Endothelial cell of hepatic sinusoid (primary cell): ENCODE results near the gene MYO15A.

ENCODE experiments used
- in situ Hi-C: cut with HindIII; loops from 2 replicates; pipeline ENCODE4 v1.10.0; 2017; ENCODE audit warnings: low sequenced_read_pairs

Gene MYO15A

GRCh38 chr17:18203308-18203707, 94.8 kb downstream of the MYO15A start:
- in situ Hi-C loops, result no loop called here

GRCh38 chr17:18205861-18206260, 97.3 kb downstream of the MYO15A start:
- in situ Hi-C loops, result no loop called here

- in situ Hi-C loops, result no loop called here
Observed at GRCh38 chr17:18206962-18207361, 98.4 kb downstream of the MYO15A start.

- in situ Hi-C loops, result no loop called here
Observed at GRCh38 chr17:18208092-18208491, 99.5 kb downstream of the MYO15A start.

DNA sequence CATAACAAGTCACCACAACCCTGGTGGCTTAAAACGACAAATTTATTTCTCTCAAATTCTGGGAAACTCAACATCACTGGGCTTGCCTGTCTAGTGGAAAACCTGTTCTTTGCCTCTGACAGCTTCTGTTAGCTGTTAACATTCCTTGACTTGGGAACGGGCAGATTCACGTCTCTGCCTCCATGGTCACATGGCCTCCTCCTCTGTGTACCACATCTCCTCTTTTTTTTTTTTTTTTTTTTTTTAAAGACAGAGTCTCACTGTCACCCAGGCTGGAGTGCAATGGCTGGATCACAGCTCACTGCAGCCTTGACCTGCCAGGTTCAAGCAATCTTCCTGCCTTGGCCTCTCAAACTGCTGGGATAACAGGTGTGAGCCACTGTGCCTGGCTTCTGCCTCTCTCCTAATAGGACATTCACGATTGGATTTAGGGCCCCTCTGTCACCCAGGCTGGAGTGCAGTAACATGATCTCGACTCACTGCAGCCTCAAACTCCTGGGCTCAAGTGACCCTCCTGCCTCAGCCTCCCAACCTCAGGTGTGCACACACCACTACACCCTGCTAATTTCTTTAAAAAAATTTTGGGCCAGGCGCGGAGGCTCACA, 105.2 kb downstream of the MYO15A start:
- in situ Hi-C loops, result no loop called here

- in situ Hi-C loops, result loop anchor here (5.0 kb wide), 1 partner anchor 55 kb away; no protein-coding TSS in a partner anchor
Observed at GRCh38 chr17:18216906-18217305, 108.3 kb downstream of the MYO15A start.

DNA sequence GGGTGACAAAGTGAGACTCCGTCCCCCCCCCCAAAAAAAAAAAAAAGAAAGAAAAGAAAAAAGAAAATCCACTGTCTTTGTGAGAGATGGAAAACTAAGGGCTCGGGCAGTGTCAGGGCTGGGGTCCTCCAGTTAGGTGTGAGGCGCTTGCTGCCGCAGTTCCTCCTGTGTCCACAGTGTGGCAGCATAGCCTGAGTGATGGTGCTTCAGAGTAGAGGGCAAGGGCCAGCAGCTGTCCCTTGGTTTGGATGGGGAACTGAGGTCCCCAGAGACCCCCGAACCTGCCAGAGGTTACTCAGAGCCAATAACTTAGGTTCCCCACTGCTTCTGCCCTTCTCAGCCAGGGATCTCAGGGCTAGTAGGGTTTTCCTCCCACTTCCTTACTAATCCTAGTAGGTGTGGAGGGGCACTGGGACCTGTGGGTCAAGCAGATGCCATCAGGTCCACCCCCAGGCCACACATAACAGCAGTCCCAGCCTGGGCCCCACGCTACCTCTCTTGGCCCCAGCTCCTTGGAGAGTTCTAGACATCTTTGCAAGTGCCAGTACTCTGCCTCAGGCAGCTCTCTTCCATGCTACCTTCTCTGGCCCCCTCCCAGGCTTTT, 109.0 kb downstream of the MYO15A start:
- in situ Hi-C loops, result loop anchor here (5.0 kb wide), 1 partner anchor 55 kb away; no protein-coding TSS in a partner anchor

DNA sequence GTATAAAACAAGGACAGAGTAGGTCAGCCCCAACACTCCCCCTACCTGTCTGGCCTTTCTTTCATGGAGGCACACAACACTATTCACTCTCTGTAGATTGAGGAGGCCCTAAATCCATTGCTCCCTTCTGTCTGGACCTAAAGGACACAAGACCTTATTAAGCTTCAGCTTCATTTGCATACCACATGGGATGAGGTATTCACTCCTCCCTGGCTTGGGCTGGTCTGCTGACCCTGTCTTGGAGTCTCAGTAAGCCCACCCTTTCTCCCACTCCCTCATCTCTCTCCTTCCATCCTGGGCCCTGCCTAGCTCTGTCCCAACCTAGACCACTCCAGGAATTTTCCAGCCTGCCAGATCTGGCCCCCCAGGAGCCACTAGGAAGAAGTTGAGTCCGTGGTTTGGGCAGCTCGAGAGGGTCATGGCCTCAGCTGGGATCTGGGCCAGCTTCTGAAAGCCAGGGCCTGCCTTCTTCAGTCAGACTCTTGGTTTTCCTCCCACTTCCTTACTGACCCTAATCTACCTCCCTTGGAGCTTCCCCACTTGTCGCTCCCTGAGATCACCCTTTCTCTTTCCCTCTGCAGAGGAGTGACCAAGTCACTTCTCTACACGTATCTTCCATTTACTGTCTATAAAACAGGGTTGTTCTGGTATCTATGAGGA, 110.3 kb downstream of the MYO15A start:
- in situ Hi-C loops, result loop anchor here (5.0 kb wide), 1 partner anchor 53 kb away; no protein-coding TSS in a partner anchor

DNA sequence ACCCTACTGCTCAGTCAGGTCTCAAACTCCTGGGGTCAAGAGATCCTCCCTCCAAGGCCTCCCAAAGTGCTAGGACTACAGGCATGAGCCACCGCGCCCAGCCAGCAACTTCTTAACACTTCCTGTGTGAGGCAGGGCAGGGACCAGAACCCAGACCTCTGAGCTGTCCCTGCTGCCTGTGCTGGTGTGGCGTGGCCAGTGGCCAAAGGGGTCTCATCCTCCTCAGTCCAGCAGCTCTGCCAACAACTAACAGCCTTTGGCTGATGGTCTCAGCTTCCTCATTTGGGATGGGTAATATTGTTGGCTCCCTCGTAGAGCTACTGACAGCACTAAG, 115.5 kb downstream of the MYO15A start:
- in situ Hi-C loops, result no loop called here

DNA sequence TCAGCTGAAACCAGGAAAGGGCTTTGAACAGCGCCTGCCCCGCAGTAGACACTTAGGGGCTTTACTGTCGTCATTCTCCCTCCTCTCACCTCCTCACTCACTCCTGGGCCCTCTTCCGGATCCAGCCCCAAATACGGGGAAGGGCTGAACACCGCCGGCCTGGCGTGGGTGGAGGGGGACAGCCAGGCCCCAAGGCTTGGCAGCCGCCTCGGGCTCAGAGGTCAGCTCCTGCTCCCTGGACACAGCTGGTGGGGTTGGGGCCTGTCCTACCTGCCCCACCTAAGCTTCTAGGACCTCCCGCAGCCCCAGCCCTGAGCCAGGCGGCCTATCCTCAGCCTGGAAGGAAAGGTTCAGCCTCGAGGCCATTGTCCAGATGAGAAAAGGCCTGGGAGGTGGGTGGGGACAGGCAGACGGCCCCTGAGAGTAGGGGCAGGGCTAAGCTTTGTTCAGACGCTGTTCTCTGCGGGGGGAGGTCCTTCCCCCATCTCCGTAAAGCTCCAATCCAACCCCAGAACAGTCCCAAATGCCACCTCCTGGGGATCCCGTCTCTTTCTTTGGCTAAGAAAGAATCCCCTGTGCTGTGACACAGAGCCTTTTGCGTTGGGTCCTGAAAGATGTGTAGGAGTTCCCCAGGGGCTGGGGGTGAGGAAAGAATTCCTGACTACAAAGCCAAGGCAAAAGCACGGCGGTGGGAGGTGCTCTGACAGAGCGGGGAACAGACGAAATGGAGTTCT, 116.0 kb downstream of the MYO15A start:
- in situ Hi-C loops, result no loop called here

GRCh38 chr17:18225121-18225641, 116.6 kb downstream of the MYO15A start, which contains the start of gene LLGL1:
Gene LLGL1 (plus strand): TSS chr17:18225635. CDS start chr17:18225683, 48 bp downstream.
- in situ Hi-C loops, result no loop called here

- in situ Hi-C loops, result no loop called here
Observed at GRCh38 chr17:18225642-18226283, 117.2 kb downstream of the MYO15A start.

- in situ Hi-C loops, result no loop called here
Observed at GRCh38 chr17:18226284-18226945, 117.9 kb downstream of the MYO15A start.

DNA sequence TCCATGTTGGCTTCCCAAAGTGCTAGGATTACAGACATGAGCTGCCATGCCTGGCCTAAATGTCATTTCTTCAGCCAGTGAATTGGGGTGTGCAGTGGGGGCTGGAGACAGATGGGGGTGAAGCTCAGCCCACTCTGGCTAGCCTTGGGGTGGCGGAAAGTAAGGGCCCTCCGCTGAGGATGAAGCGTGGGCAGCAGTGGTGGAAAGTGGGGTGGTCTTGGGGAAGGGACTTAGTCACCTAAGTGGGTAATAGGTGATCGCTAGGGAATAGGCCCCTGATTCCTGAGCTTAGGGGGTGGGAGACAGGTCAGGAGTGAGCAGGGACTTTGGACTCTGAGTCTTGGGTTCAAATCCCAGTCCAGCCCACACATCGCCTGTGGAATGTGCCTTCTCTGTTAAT, 119.1 kb downstream of the MYO15A start:
- in situ Hi-C loops, result no loop called here

DNA sequence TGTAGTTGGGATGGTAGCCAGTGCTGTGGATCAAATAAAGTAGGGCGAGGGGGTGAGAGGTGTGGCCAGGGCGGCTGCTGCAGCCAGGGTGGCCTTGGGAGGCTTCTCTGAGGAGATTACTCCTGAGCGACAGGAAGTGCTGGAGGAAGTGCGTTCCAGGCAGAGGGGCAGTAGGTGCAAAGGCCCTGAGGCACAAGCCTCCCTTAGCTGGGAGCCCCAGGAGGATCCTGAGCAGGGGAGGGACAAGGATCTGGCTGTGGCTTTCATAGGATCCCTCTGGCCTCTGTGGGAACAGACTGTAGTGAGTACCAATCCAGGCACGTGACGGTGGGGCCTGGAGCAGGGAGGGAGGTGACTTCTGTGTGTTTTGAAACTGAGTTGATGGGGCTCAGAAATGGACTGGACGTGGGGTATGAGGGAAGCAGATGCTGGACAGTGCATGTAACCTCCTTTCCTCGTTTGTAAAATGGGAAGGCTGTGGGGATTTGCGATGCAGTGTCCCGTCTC, 119.7 kb downstream of the MYO15A start:
- in situ Hi-C loops, result no loop called here

DNA sequence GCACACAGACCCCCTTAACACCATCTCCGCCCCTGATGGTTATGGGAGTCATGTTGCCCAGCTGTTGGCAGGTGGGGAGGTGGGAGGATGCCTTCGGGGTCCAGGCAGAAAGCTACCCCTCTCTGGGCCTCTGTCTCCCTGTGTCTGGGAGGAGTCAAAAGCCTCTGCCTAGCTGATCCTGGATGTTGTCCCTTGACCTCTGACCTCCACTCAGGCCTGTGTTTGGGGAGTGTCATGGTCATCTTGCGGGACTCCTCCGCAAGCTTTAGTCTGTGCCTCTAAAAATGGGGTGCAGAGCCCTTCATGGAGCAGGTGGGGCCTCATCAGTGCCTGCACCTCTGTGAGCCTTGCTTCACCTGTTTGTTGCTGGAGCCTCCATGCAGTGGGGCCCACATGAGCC, 120.7 kb downstream of the MYO15A start:
- in situ Hi-C loops, result no loop called here
